Measurements from ENCODE around the gene GPC5.

GRCh38 chr13:91534996-91535395 lies 136.6 kb downstream of the GPC5 start:
- TF ChIP-seq SMC3 (IDR thresholded peaks at IDR 0.05; ENCODE audit: low read length) = no peak
- no peak for TF ChIP-seq ARID3A (IDR thresholded peaks at IDR 0.05; ENCODE audit: low read depth, low read length)
- no peak for TF ChIP-seq CTCF (CRISPR knock-in tag; IDR thresholded peaks at IDR 0.05)
- TF ChIP-seq ZSCAN30 (CRISPR knock-in tag; IDR thresholded peaks at IDR 0.05) = no peak
- TF ChIP-seq ESRRA (CRISPR knock-in tag; IDR thresholded peaks at IDR 0.05; ENCODE audit: low read depth) = no peak
- TF ChIP-seq PRDM4 (CRISPR knock-in tag; IDR thresholded peaks at IDR 0.05; ENCODE audit: borderline replicate concordance) = no peak
- no peak for TF ChIP-seq EP300 (IDR thresholded peaks at IDR 0.05; ENCODE audit: low read depth in 2 of 2, low read length in 2 of 2)
- TF ChIP-seq EP300 (CRISPR knock-in tag; IDR thresholded peaks at IDR 0.05; ENCODE audit: borderline replicate concordance) = no peak
- TF ChIP-seq JUND (CRISPR knock-in tag; IDR thresholded peaks at IDR 0.05) = no peak
- TF ChIP-seq ETS1 (CRISPR knock-in tag; IDR thresholded peaks at IDR 0.05) = no peak
- TF ChIP-seq RNF219 (CRISPR knock-in tag; IDR thresholded peaks at IDR 0.05) = no peak
- TF ChIP-seq EED (CRISPR knock-in tag; IDR thresholded peaks at IDR 0.05) = no peak
- TF ChIP-seq EZH2 (conservative IDR thresholded peaks at IDR 0.05; ENCODE audit: low read depth, low read length) = no peak

Data from HepG2 (cell line).